H1 (cell line): Measurements from ENCODE around the gene SLC41A1. TPM values are rescaled to one million over a fixed set of nuclear protein-coding genes. Genes with fewer than 3 reads are reported as not detected.

Experiments used
- RBBP5 ChIP-seq: IDR thresholded peaks from 2 replicates; pipeline ENCODE4 v1.7.1; 2012; ENCODE audit warnings: low read depth, mild to moderate bottlenecking, inconsistent platforms, low read length, moderate library complexity, borderline replicate concordance
- SIRT6 ChIP-seq: IDR thresholded peaks from one replicate; pipeline ENCODE4 v1.7.1; 2012; ENCODE audit warnings: low read length, inconsistent platforms
- TBP ChIP-seq: IDR thresholded peaks from 2 replicates; pipeline ENCODE4 v1.6.1; 2011; ENCODE audit warnings: low read depth, low read length, improper control_type of control experiment
- polyA plus RNA-seq, 7 experiments: library from polyadenylated mRNA; depleted of rRNA in 3 of 7; stranded (reverse) in 5 of 7; unstranded in 2 of 7; fragments of >200 nt in 5 of 7; fragments of 200-250 nt in 2 of 7; gene quantifications; 1 replicate in 5 of 7; 2 replicates in 1 of 7; 4 replicates in 1 of 7; pipeline versions ENCODE4 v1.2.1 to v1.2.3, GENCODE V29; 2011 to 2013; ENCODE audit warnings: missing spikeins in 2 of 7, mixed read lengths in 2 of 7
- total RNA-seq: library from RNA; stranded (reverse); fragmentation: NEBNext Ultra II Directional; extraction: Animal tissue kit (Norgen Biotek cat#: 25700); gene quantifications from 2 replicates; pipeline ENCODE4 v1.2.1, GENCODE V29; 2021

SLC41A1 gene
- total and polyA plus RNA-seq, 2 of the 8 experiments (the other 6 are each of a cell fraction or from before 2014, with no cell fraction given) = 41.2 to 42.3 TPM

DNA sequence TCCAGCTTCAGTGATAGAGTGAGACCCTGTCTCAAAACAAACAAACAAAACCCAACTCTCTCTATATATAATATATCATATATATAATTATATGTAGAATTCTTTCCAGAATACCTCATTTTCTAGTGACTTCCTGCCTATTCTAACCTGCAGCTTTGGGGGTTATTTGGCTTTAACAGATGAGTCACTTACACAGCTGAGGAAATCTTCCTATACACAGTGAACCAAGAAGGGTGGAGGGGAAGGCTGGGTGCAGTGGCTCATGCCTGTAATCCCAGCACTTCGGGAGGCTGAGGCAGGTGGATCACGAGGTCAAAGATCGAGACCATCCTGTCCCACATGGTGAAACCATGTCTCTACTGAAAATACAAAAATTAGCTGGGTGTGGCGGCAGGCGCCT is 47.0 kb downstream of the SLC41A1 start (continued):
- TF ChIP-seq SIRT6 = no peak
- no peak for TF ChIP-seq TBP
- no peak for TF ChIP-seq RBBP5
